Measurements from ENCODE around the gene IRF7. TPM values are rescaled to one million over a fixed set of nuclear protein-coding genes. Genes with fewer than 3 reads are reported as not detected.

The IRF7 gene
- polyA plus RNA-seq, 2 of the 4 experiments (the other 2 are of a cell fraction) = 2.0 to 3.1 TPM

GRCh38 chr11:584287-584686, 31.5 kb downstream of the IRF7 start:
- no peak for TF ChIP-seq POLR2A (IDR thresholded peaks at IDR 0.05; ENCODE audit: low read length)
- TF ChIP-seq HDAC2 (IDR thresholded peaks at IDR 0.05) = no peak
- no peak for TF ChIP-seq EP300 (IDR thresholded peaks at IDR 0.05)
- no peak for TF ChIP-seq HES2 (IDR thresholded peaks at IDR 0.05)
- no peak for TF ChIP-seq EHF (CRISPR knock-in tag; IDR thresholded peaks at IDR 0.05)
- TF ChIP-seq JUN (IDR thresholded peaks at IDR 0.05) = no peak
- TF ChIP-seq JUNB (IDR thresholded peaks at IDR 0.05) = no peak
- no peak for TF ChIP-seq ZNF302 (CRISPR knock-in tag; IDR thresholded peaks at IDR 0.05)
- TF ChIP-seq POLR2AphosphoS2 (conservative IDR thresholded peaks at IDR 0.05; ENCODE audit: low read length) = no peak
- TF ChIP-seq TFCP2L1 (CRISPR knock-in tag; IDR thresholded peaks at IDR 0.05) = no peak
- no peak for TF ChIP-seq BCL3 (IDR thresholded peaks at IDR 0.05)
- TF ChIP-seq KDM5A (IDR thresholded peaks at IDR 0.05) = no peak
- no peak for TF ChIP-seq FOSL2 (IDR thresholded peaks at IDR 0.05)
- no peak for TF ChIP-seq FOSL2 (CRISPR knock-in tag; IDR thresholded peaks at IDR 0.05)
- no peak for TF ChIP-seq SREBF2 (IDR thresholded peaks at IDR 0.05)
- no peak for TF ChIP-seq ELK1 (IDR thresholded peaks at IDR 0.05; ENCODE audit: low read depth, low read length)
- no peak for TF ChIP-seq CEBPB (IDR thresholded peaks at IDR 0.05)
- no peak for TF ChIP-seq KDM1A (IDR thresholded peaks at IDR 0.05; ENCODE audit: low read depth)
- TF ChIP-seq FOXS1 (CRISPR knock-in tag; IDR thresholded peaks at IDR 0.05) = no peak
- no peak for TF ChIP-seq PBX3 (IDR thresholded peaks at IDR 0.05)
- TF ChIP-seq HOXB13 (CRISPR knock-in tag; IDR thresholded peaks at IDR 0.05; ENCODE audit: low read depth) = no peak
- ChIA-PET POLR2A (no interaction called here), CTCF (interaction anchor here (1.3 kb wide), 2 partner anchors 32 to 65 kb away, joined by 3 to 4 read pairs; partner anchors contain the start of gene IRF7)
- Histone ChIP-seq H3K4me2 (no peak overlapping the region), H3K4me3 (no peak overlapping the region), H3K27ac (no peak overlapping the region), H3K4me1 (peaks cover 25% of the 10 kb centered on the region), H3K9me3 (no peaks in the 10 kb centered on the region)
- ATAC-seq (no peak), FAIRE-seq (no peak), DNase-seq (ENCODE audit: low read depth in 1 of 2, low spot score in 1 of 2) (no peak)
- WGBS (ENCODE audit: missing lambda C conversion rate) = 89% methylated on average over 10 of the region's 10 CpGs

GRCh38 chr11:581752-582151, 34.0 kb downstream of the IRF7 start:
- H3K4me3 ChIP-seq = no peak overlapping the region
- DNase-seq (ENCODE audit: low read depth in 1 of 2, low spot score in 1 of 2) = no peak
- no peak for FAIRE-seq
- TF ChIP-seq CHD4 (IDR thresholded peaks at IDR 0.05; ENCODE audit: borderline replicate concordance) = no peak
- no peak for TF ChIP-seq MAZ (IDR thresholded peaks at IDR 0.05; ENCODE audit: borderline replicate concordance, low read depth, low read length)
- TF ChIP-seq NR3C1 (IDR thresholded peaks at IDR 0.05) = no peak
- no peak for TF ChIP-seq FOSL2 (IDR thresholded peaks at IDR 0.05)
- TF ChIP-seq FOSL2 (CRISPR knock-in tag; IDR thresholded peaks at IDR 0.05) = no peak
- no peak for TF ChIP-seq EHMT2 (IDR thresholded peaks at IDR 0.05; ENCODE audit: low read depth)
- no peak for TF ChIP-seq KDM5A (IDR thresholded peaks at IDR 0.05)
- TF ChIP-seq MAFK (IDR thresholded peaks at IDR 0.05; ENCODE audit: partially characterized antibody) = no peak
- TF ChIP-seq JUN (IDR thresholded peaks at IDR 0.05) = no peak
- no peak for TF ChIP-seq POLR2AphosphoS2 (conservative IDR thresholded peaks at IDR 0.05; ENCODE audit: low read length)
- TF ChIP-seq SMC3 (IDR thresholded peaks at IDR 0.05) = no peak
- no peak for TF ChIP-seq CTCF (IDR thresholded peaks at IDR 0.05)
- no peak for TF ChIP-seq RAD21 (conservative IDR thresholded peaks at IDR 0.05 in 1 of 2, IDR thresholded peaks at IDR 0.05 in 1 of 2)
- no peak for TF ChIP-seq HDAC2 (IDR thresholded peaks at IDR 0.05)
- TF ChIP-seq HOXB5 (CRISPR knock-in tag; IDR thresholded peaks at IDR 0.05) = no peak
- no peak for TF ChIP-seq TP53 (CRISPR knock-in tag; IDR thresholded peaks at IDR 0.05)
- TF ChIP-seq EHF (CRISPR knock-in tag; IDR thresholded peaks at IDR 0.05) = no peak
- no peak for TF ChIP-seq ATOH8 (CRISPR knock-in tag; IDR thresholded peaks at IDR 0.05; ENCODE audit: low read depth)
- TF ChIP-seq USF2 (IDR thresholded peaks at IDR 0.05) = no peak
- TF ChIP-seq CBX8 (IDR thresholded peaks at IDR 0.05) = no peak
- no peak for TF ChIP-seq KDM1A (IDR thresholded peaks at IDR 0.05; ENCODE audit: low read depth)
- H3K27ac ChIP-seq = no peak overlapping the region
- no peak for ATAC-seq
- H3K4me2 ChIP-seq = no peak overlapping the region
- ChIA-PET CTCF (interaction anchor here (1.1 kb wide), 1 partner anchor 20 kb away, joined by 3 read pairs; no protein-coding TSS in a partner anchor), POLR2A (no interaction called here)
- H3K4me1 ChIP-seq = peaks cover 20% of the 10 kb centered on the region
- no peaks in the 10 kb centered on the region for H3K9me3 ChIP-seq
- WGBS (ENCODE audit: missing lambda C conversion rate) = 95% methylated on average over 17 of the region's 17 CpGs

All from A549 (cell line).